ENCODE measurements around the gene TMEM165. TPM values are rescaled to one million over a fixed set of nuclear protein-coding genes. Genes with fewer than 3 reads are reported as not detected.

Gene TMEM165
- total and polyA plus RNA-seq, 7 donors, result 16.0 to 61.0 (median 29.1) TPM

- H3K36me3 ChIP-seq (ENCODE audit: insufficient read depth in 1 of 2, low read depth in 1 of 2), result no peaks in the 10 kb centered on the region
- no peak for DNase-seq
- no peaks in the 10 kb centered on the region for H3K27me3 ChIP-seq (ENCODE audit: insufficient read depth in 3 of 3, low read length in 2 of 3)
- H3K9me3 ChIP-seq, result no peaks in the 10 kb centered on the region
- H3K4me3 ChIP-seq, result no peak overlapping the region
- no peaks in the 10 kb centered on the region for H3K4me1 ChIP-seq
- no peak for TF ChIP-seq CTCF (IDR thresholded peaks at IDR 0.05)
- WGBS, 3 donors, result 88 to 90% (median 90%) methylated on average over 3 of the region's 3 CpGs
- no peak for ATAC-seq
- H3K27ac ChIP-seq, result no peak overlapping the region
- intact Hi-C loops (cut with DNase I), result no loop called here
Observed at GRCh38 chr4:55382488-55383003, 13.2 kb upstream of the TMEM165 start.

GRCh38 chr4:55385201-55385649 is 10.5 kb upstream of the TMEM165 start:
- H3K27ac ChIP-seq, result no peak overlapping the region
- H3K4me3 ChIP-seq, result no peak overlapping the region
- DNase-seq (no peak), ATAC-seq (no peak)
- 77 to 85% (median 83%) methylated on average over 3 of the region's 3 CpGs for WGBS, 3 donors
- H3K27me3 ChIP-seq (ENCODE audit: insufficient read depth in 3 of 3, low read length in 2 of 3), result no peaks in the 10 kb centered on the region
- no peaks in the 10 kb centered on the region for H3K4me1 ChIP-seq
- no peaks in the 10 kb centered on the region for H3K9me3 ChIP-seq
- intact Hi-C loops (cut with DNase I), result no loop called here
- no peak for TF ChIP-seq CTCF (IDR thresholded peaks at IDR 0.05)
- H3K36me3 ChIP-seq (ENCODE audit: insufficient read depth in 1 of 2, low read depth in 1 of 2), result no peaks in the 10 kb centered on the region

GRCh38 chr4:55386073-55386472 is 9.7 kb upstream of the TMEM165 start:
- Histone ChIP-seq H3K27me3 (ENCODE audit: insufficient read depth in 3 of 3, low read length in 2 of 3) (no peaks in the 10 kb centered on the region), H3K9me3 (no peaks in the 10 kb centered on the region), H3K36me3 (ENCODE audit: insufficient read depth in 1 of 2, low read depth in 1 of 2) (no peaks in the 10 kb centered on the region), H3K27ac (no peak overlapping the region), H3K4me1 (no peaks in the 10 kb centered on the region), H3K4me3 (no peak overlapping the region)
- DNase-seq (no peak), ATAC-seq (no peak)
- intact Hi-C loops (cut with DNase I), result no loop called here
- TF ChIP-seq CTCF (IDR thresholded peaks at IDR 0.05), result no peak

- H3K4me1 ChIP-seq, result no peaks in the 10 kb centered on the region
- no peak overlapping the region for H3K4me3 ChIP-seq
- WGBS, 3 donors, result 75 to 97% (median 90%) methylated on average over 2 of the region's 2 CpGs
- TF ChIP-seq CTCF (IDR thresholded peaks at IDR 0.05), result no peak
- H3K36me3 ChIP-seq (ENCODE audit: insufficient read depth in 1 of 2, low read depth in 1 of 2), result no peaks in the 10 kb centered on the region
- ATAC-seq (no peak), DNase-seq (no peak)
- no peaks in the 10 kb centered on the region for H3K9me3 ChIP-seq
- no peaks in the 10 kb centered on the region for H3K27me3 ChIP-seq (ENCODE audit: insufficient read depth in 3 of 3, low read length in 2 of 3)
- intact Hi-C loops (cut with DNase I), result no loop called here
- no peak overlapping the region for H3K27ac ChIP-seq
Observed at GRCh38 chr4:55386840-55387239, 8.9 kb upstream of the TMEM165 start.

All from psoas muscle (tissue), 8 donors.